Activated CD8-positive, alpha-beta T cell treated with anti-CD3 and anti-CD28 coated beads, Interleukin-2, amount 10 ng/mL, durations not matched to agents 7 days and 5 days (primary cell): ENCODE measurements around the gene ELK4. TPM values are rescaled to one million over a fixed set of nuclear protein-coding genes. Genes with fewer than 3 reads are reported as not detected.

ENCODE experiments used
- ATAC-seq: fragments of 150-1000 bp; cut with Tn5 transposase; one replicate; pipeline ENCODE4 v1.10.0; 2021; ENCODE audit warnings: moderate library complexity
- CTCF ChIA-PET: fragments of 350-600 bp; sonication (Branson Sonifier 250); formaldehyde crosslinking; loops from one replicate; lab custom pipeline; 2021; ENCODE audit warnings: antibody characterized with exemption; lab: Charles Lee
- POLR2A ChIA-PET: fragments of 350-600 bp; sonication (Branson Sonifier 250); formaldehyde crosslinking; loops from one replicate; lab custom pipeline; 2021; ENCODE audit warnings: antibody characterized with exemption; lab: Charles Lee
- DNase-seq: peaks from one replicate; pipeline ENCODE4 v3.0.0-alpha.2; 2020
- H3K27ac Mint-ChIP-seq: one replicate; pipeline ENCODE4 v1.8.0; 2021; ENCODE audit warnings: mild to moderate bottlenecking, mixed read lengths
- H3K27me3 Mint-ChIP-seq: one replicate; pipeline ENCODE4 v1.8.0; 2021; ENCODE audit warnings: low read depth, mixed read lengths
- H3K36me3 Mint-ChIP-seq: one replicate; pipeline ENCODE4 v1.8.0; 2021; ENCODE audit warnings: low read depth, mixed read lengths
- H3K4me1 Mint-ChIP-seq: one replicate; pipeline ENCODE4 v1.8.0; 2021; ENCODE audit warnings: low read depth, mixed read lengths
- H3K4me3 Mint-ChIP-seq: one replicate; pipeline ENCODE4 v1.8.0; 2021; ENCODE audit warnings: mild to moderate bottlenecking, mixed read lengths
- H3K9me3 Mint-ChIP-seq: one replicate; pipeline ENCODE4 v1.8.0; 2022; ENCODE audit warnings: mixed read lengths; ENCODE audit not compliant: insufficient read depth
- total RNA-seq, 2 experiments: library from RNA; stranded (reverse); gene quantifications; one replicate each; pipeline ENCODE4 v1.2.3, GENCODE V29; 2021

ELK4 gene
- total RNA-seq, 2 experiments from 2014 or later = 95.2 to 97.5 TPM

GRCh38 chr1:205570796-205571537 lies 60.8 kb downstream of the ELK4 start:
- Mint-ChIP-seq H3K27me3 (peaks cover 55% of the 10 kb centered on the region), H3K36me3 (no peaks in the 10 kb centered on the region), H3K27ac (no peak overlapping the region), H3K4me3 (no peak overlapping the region), H3K4me1 (peaks cover 3% of the 10 kb centered on the region), H3K9me3 (no peaks in the 10 kb centered on the region)
- ChIA-PET POLR2A (interaction anchor here (0.5 kb wide), 1 partner anchor 66 kb away, joined by 3 read pairs; no protein-coding TSS in a partner anchor), CTCF (interaction anchor here (0.9 to 4.1 kb wide), 6 partner anchors 13 to 141 kb away, joined by 3 to 17 read pairs (median 5); partner anchors contain the start of gene ELK4)
- no peak for ATAC-seq
- no peak for DNase-seq

- Mint-ChIP-seq H3K27ac (no peak overlapping the region), H3K36me3 (no peaks in the 10 kb centered on the region), H3K4me1 (peaks cover 3% of the 10 kb centered on the region), H3K4me3 (no peak overlapping the region), H3K27me3 (peaks cover 59% of the 10 kb centered on the region), H3K9me3 (no peaks in the 10 kb centered on the region)
- ATAC-seq (no peak), DNase-seq (no peak)
- ChIA-PET POLR2A (interaction anchor here (0.5 to 1.0 kb wide), 2 partner anchors 66 to 205 kb away, joined by 3 read pairs; partner anchors contain the start of gene RAB29), CTCF (interaction anchor here (0.9 to 4.1 kb wide), 5 partner anchors 13 to 88 kb away, joined by 3 to 17 read pairs (median 6); partner anchors contain the start of gene ELK4)
Observed at GRCh38 chr1:205570173-205570501, 61.7 kb downstream of the ELK4 start.

GRCh38 chr1:205569411-205570172 lies 62.2 kb downstream of the ELK4 start:
- H3K36me3 Mint-ChIP-seq = no peaks in the 10 kb centered on the region
- H3K27ac Mint-ChIP-seq = no peak overlapping the region
- no peak overlapping the region for H3K4me3 Mint-ChIP-seq
- H3K27me3 Mint-ChIP-seq = peaks cover 59% of the 10 kb centered on the region
- ATAC-seq (no peak), DNase-seq (no peak)
- CTCF ChIA-PET = interaction anchor here (0.9 to 4.1 kb wide), 4 partner anchors 22 to 762 kb away, joined by 3 to 17 read pairs (median 8); partner anchors contain the start of gene ELK4
- POLR2A ChIA-PET = interaction anchor here (1.0 kb wide), 1 partner anchor 206 kb away, joined by 3 read pairs; the partner anchor contains the start of gene RAB29
- no peaks in the 10 kb centered on the region for H3K9me3 Mint-ChIP-seq
- peaks cover 3% of the 10 kb centered on the region for H3K4me1 Mint-ChIP-seq

GRCh38 chr1:205568469-205569361 lies 63.1 kb downstream of the ELK4 start:
- H3K27me3 Mint-ChIP-seq = peaks cover 55% of the 10 kb centered on the region
- no peak overlapping the region for H3K4me3 Mint-ChIP-seq
- H3K36me3 Mint-ChIP-seq = no peaks in the 10 kb centered on the region
- no peak for DNase-seq
- H3K9me3 Mint-ChIP-seq = no peaks in the 10 kb centered on the region
- H3K4me1 Mint-ChIP-seq = peaks cover 3% of the 10 kb centered on the region
- CTCF ChIA-PET = interaction anchor here (0.9 to 4.1 kb wide), 3 partner anchors 64 to 761 kb away, joined by 3 to 17 read pairs (median 4); partner anchors contain the start of gene ELK4
- POLR2A ChIA-PET = no interaction called here
- H3K27ac Mint-ChIP-seq = no peak overlapping the region
- ATAC-seq = peak; percentile 56

GRCh38 chr1:205568135-205568468 lies 63.7 kb downstream of the ELK4 start:
- DNase-seq (no peak), ATAC-seq (no peak)
- CTCF ChIA-PET = interaction anchor here (1.1 kb wide), 1 partner anchor 65 kb away, joined by 4 read pairs; the partner anchor contains the start of gene ELK4
- POLR2A ChIA-PET = no interaction called here
- Mint-ChIP-seq H3K9me3 (no peaks in the 10 kb centered on the region), H3K4me3 (no peak overlapping the region), H3K36me3 (no peaks in the 10 kb centered on the region), H3K27me3 (peaks cover 55% of the 10 kb centered on the region), H3K27ac (no peak overlapping the region), H3K4me1 (peaks cover 3% of the 10 kb centered on the region)

GRCh38 chr1:205567716-205568115 lies 64.1 kb downstream of the ELK4 start:
- CTCF ChIA-PET = interaction anchor here (1.1 to 1.5 kb wide), 3 partner anchors 65 to 90 kb away, joined by 3 to 4 read pairs (median 4); partner anchors contain the start of gene ELK4
- no peak for DNase-seq
- peaks cover 55% of the 10 kb centered on the region for H3K27me3 Mint-ChIP-seq
- ATAC-seq = no peak
- H3K36me3 Mint-ChIP-seq = no peaks in the 10 kb centered on the region
- H3K9me3 Mint-ChIP-seq = no peaks in the 10 kb centered on the region
- POLR2A ChIA-PET = interaction anchor here (0.6 kb wide), 1 partner anchor 174 kb away, joined by 3 read pairs; no protein-coding TSS in a partner anchor
- H3K4me3 Mint-ChIP-seq = no peak overlapping the region
- H3K4me1 Mint-ChIP-seq = peaks cover 3% of the 10 kb centered on the region
- H3K27ac Mint-ChIP-seq = no peak overlapping the region

- CTCF ChIA-PET = interaction anchor here (0.7 kb wide), 1 partner anchor 90 kb away, joined by 3 read pairs; no protein-coding TSS in a partner anchor
- H3K9me3 Mint-ChIP-seq = no peaks in the 10 kb centered on the region
Observed at GRCh38 chr1:205565799-205566198, 66.0 kb downstream of the ELK4 start.

GRCh38 chr1:205563927-205564441 lies 67.8 kb downstream of the ELK4 start:
- no peaks in the 10 kb centered on the region for H3K36me3 Mint-ChIP-seq
- ChIA-PET POLR2A (no interaction called here), CTCF (interaction anchor here (1.3 to 1.4 kb wide), 2 partner anchors 94 kb away, joined by 3 to 4 read pairs; no protein-coding TSS in a partner anchor)
- no peak for DNase-seq
- no peak overlapping the region for H3K27ac Mint-ChIP-seq
- no peak overlapping the region for H3K4me3 Mint-ChIP-seq
- ATAC-seq = no peak
- H3K9me3 Mint-ChIP-seq = no peaks in the 10 kb centered on the region
- peaks cover 3% of the 10 kb centered on the region for H3K4me1 Mint-ChIP-seq
- peaks cover 56% of the 10 kb centered on the region for H3K27me3 Mint-ChIP-seq

More at GRCh38 chr1:205565799-205566198, 66.0 kb downstream of the ELK4 start:
- DNase-seq = no peak
- Mint-ChIP-seq H3K4me3 (no peak overlapping the region), H3K27me3 (peaks cover 52% of the 10 kb centered on the region), H3K4me1 (peaks cover 3% of the 10 kb centered on the region), H3K36me3 (no peaks in the 10 kb centered on the region), H3K27ac (no peak overlapping the region)
- POLR2A ChIA-PET = no interaction called here
- no peak for ATAC-seq

GRCh38 chr1:205561501-205562203 lies 70.2 kb downstream of the ELK4 start:
- Mint-ChIP-seq H3K27me3 (peaks cover 56% of the 10 kb centered on the region), H3K27ac (no peak overlapping the region), H3K4me3 (no peak overlapping the region), H3K9me3 (no peaks in the 10 kb centered on the region), H3K4me1 (no peaks in the 10 kb centered on the region), H3K36me3 (no peaks in the 10 kb centered on the region)
- ChIA-PET POLR2A (no interaction called here), CTCF (interaction anchor here (0.5 to 0.9 kb wide), 2 partner anchors 30 to 71 kb away, joined by 3 read pairs; no protein-coding TSS in a partner anchor)
- no peak for DNase-seq
- ATAC-seq = no peak
